ENCODE data around the gene PIK3R5.

GRCh38 chr17:8961829-8962228 lies 3.7 kb downstream of the PIK3R5 start:
- no peak for TF ChIP-seq POLR2A (IDR thresholded peaks at IDR 0.05)
- TF ChIP-seq, protein P1, sequence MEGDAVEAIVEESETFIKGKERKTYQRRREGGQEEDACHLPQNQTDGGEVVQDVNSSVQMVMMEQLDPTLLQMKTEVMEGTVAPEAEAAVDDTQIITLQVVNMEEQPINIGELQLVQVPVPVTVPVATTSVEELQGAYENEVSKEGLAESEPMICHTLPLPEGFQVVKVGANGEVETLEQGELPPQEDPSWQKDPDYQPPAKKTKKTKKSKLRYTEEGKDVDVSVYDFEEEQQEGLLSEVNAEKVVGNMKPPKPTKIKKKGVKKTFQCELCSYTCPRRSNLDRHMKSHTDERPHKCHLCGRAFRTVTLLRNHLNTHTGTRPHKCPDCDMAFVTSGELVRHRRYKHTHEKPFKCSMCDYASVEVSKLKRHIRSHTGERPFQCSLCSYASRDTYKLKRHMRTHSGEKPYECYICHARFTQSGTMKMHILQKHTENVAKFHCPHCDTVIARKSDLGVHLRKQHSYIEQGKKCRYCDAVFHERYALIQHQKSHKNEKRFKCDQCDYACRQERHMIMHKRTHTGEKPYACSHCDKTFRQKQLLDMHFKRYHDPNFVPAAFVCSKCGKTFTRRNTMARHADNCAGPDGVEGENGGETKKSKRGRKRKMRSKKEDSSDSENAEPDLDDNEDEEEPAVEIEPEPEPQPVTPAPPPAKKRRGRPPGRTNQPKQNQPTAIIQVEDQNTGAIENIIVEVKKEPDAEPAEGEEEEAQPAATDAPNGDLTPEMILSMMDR (IDR thresholded peaks at IDR 0.05 in 4 of 5, conservative IDR thresholded peaks at IDR 0.05 in 1 of 5): no peak
